Measurements from ENCODE around the gene ASTL.

Gene ASTL

GRCh38 chr2:96082211-96083063 is 55.9 kb downstream of the ASTL start:
- DNase-seq, result peak in 10 of 42 donors; percentile 0 to 39 (median 7)
- intact Hi-C loops (cut with DNase I), result no loop called here

DNA sequence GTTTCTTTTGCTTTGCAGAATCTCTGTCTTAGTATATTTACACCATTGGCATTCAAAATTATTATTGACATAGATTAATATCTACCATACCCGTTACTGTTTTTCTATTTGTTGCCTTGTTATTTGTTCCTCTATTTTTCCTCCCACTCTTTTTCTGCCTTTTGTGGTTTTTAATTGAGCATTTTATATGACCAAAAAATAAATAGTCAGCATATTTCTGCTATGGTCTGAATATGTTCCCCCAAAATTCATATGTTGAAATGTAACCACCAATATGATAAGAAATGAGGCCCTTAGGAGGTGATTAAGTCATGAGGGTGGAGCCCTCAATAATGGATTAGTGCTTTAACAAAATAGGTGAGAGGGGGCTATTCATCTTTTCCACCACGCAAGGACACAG is 57.3 kb downstream of the ASTL start:
- intact Hi-C loops (cut with DNase I), result no loop called here
- DNase-seq, result no peak

DNA sequence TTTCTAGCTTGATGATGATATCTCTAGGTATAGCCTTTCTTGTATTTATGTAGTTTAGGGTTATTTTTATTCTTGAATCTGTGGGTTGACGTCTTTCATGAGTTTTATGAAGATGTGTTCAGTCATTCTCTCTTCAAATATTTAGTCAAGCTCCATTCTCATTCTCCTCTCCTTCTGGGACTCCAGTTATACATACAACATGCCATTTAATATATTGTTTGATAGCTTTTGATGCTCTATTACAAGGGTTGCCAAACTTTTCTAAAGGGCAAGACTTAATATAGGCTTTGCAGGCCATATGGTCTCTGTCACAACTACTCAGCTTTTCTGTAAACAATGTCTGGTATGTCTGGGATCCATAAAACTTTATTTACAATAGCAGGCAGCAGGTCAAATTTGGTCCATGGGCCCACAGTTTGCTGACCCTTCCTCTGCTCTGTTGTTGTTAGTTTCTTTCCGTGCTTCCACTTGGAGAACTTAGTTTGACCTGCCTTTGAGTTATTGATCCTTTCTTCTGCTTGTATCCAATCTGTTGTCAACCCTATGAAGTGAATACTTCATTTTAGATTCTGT is 63.0 kb downstream of the ASTL start:
- DNase-seq, result no peak
- intact Hi-C loops (cut with DNase I), result no loop called here

GRCh38 chr2:96074156-96074555 is 64.1 kb downstream of the ASTL start:
- intact Hi-C loops (cut with DNase I), result no loop called here
- DNase-seq, result no peak

- DNase-seq, result peak in 2 of 42 donors; percentile 2 to 22
- intact Hi-C loops (cut with DNase I), result no loop called here
Measured at GRCh38 chr2:96073170-96073775, 65.0 kb downstream of the ASTL start.

Measured in head of caudate nucleus (tissue), 42 donors.